Right lobe of liver (tissue), 6 donors: ENCODE data around the gene AP3S2. TPM values are rescaled to one million over a fixed set of nuclear protein-coding genes. Genes with fewer than 3 reads are reported as not detected.

Source experiments
- ATAC-seq, 4 donors: fragments of 200-7000 bp; cut with Tn5 transposase; one replicate each; pipeline ENCODE4 v1.9.1; 2020; ENCODE audit warnings: mild to moderate bottlenecking in 4 of 4, moderate library complexity in 4 of 4
- DNase-seq, 3 donors: peaks; one replicate each; pipeline ENCODE4 v3.0.0-alpha.2; 2020
- H3K27ac ChIP-seq, 3 donors: fragments of 200-600 bp; one replicate each; pipeline ENCODE4 v1.8.0; 2022
- H3K27me3 ChIP-seq, 2 donors: fragments of 200-600 bp; one replicate each; pipeline ENCODE4 v1.8.0; 2022
- H3K36me3 ChIP-seq, 4 donors: fragments of 200-600 bp; sonication (generic) in 1 of 4; one replicate each; pipeline versions ENCODE4 v1.5.1 to v1.8.0; 2017 to 2022; ENCODE audit warnings: control low read depth in 1 of 4
- H3K4me1 ChIP-seq, 4 donors: fragments of 200-600 bp; sonication (generic) in 1 of 4; one replicate each; pipeline versions ENCODE4 v1.5.1 to v1.8.0; 2017 to 2022; ENCODE audit warnings: control low read depth in 1 of 4
- H3K4me3 ChIP-seq, 3 donors: fragments of 200-600 bp; one replicate each; pipeline ENCODE4 v1.8.0; 2022
- H3K9me3 ChIP-seq, 4 donors: fragments of 200-600 bp; sonication (generic) in 1 of 4; one replicate each; pipeline versions ENCODE4 v1.5.1 to v1.8.0; 2017 to 2022; ENCODE audit warnings: control low read depth in 1 of 4
- POLR2A ChIP-seq: fragments of 450-650 bp; IDR thresholded peaks from one replicate; pipeline ENCODE4 v1.6.1; 2017; ENCODE audit warnings: antibody characterized with exemption, mild to moderate bottlenecking
- WGBS: methylation state at CpG from one replicate; pipeline ENCODE4 v1.1.6; 2018; ENCODE audit warnings: low coverage, low lambda C conversion rate; ENCODE audit not compliant: insufficient coverage; ENCODE audit errors: missing lambda C conversion rate; 5-methylcytosine and 5-hydroxymethylcytosine counted together
- intact Hi-C, 2 donors: fragments of 100-400 bp; cut with DNase I; formaldehyde crosslinking; loops; one replicate each; pipeline versions ENCODE4 v1.11.2 to v1.14.1; 2022
- total RNA-seq, 6 experiments: library from RNA; depleted of rRNA in 2 of 6; stranded (reverse); fragments of >200 nt in 2 of 6; fragmentation: NEBNext Ultra II Directional in 3 of 6; extraction: Animal tissue kit (Norgen Biotek cat#: 25700) in 3 of 6; gene quantifications; one replicate each; pipeline versions ENCODE4 v1.1.0 to v1.2.4, GENCODE V29; 2016 to 2023
- TF ChIP-seq, protein P1 (sequence below), 4 donors: fragments of 200-600 bp in 3 of 4; fragments of 450-650 bp in 1 of 4; IDR thresholded peaks; one replicate each; pipeline versions ENCODE4 v1.5.1 to v1.8.0; 2016 to 2022; ENCODE audit warnings: antibody characterized with exemption in 4 of 4, mild to moderate bottlenecking in 2 of 4
- donor health status: DM: no; HTN: yes; CAD: no.
- donor health status: DM: no; HTN: no; CAD: no.
- donor health status: DM: no; HTN: no; CAD: no.
- donor health status: DM: no; HTN: yes; CAD: no.
- donor health status: DM: no; HTN: yes; CAD: no.

Gene AP3S2
- total RNA-seq, 6 experiments from 2014 or later, result 23.2 to 45.7 (median 27.2) TPM

DNA sequence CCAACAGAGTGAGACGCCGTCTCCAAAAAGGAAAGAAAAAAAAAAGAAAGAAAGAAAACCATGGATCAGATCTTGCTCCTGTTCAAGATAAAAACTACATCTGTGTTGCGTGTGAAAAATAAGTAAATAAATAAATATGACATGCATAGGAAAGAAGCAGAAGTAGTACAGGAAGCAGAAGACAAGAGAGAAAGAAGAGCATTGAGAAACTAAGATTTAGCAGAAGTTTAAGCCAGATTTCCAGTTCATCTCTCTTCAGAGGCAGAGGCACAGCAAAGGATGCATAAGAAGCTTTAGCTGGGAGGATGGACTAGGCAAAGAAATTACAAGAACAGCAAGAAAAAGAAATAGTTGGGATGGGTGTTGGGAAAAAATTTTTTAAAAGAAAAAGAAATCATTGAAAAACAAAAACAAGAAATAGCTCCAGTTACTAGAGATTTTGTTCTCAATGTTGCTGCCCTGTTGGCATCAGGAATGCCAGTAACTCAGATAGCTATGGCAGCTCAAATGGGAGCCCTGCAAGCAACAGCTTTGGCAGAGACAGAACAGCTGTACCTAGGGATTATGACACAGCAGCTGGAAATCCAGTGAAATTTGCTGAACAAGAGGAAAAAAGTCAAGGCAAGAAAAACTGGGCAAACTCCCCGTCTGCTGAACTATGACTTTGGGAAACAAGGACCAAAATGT, 17.3 kb downstream of the AP3S2 start:
- DNase-seq (no peak), ATAC-seq (no peak)
- intact Hi-C loops, result loop anchor here (5.0 to 10.0 kb wide), 2 partner anchors 112 to 119 kb away; no protein-coding TSS in a partner anchor
- Histone ChIP-seq H3K27me3 (no peaks in the 10 kb centered on the region), H3K36me3 (peaks cover 0 to 28% (median 0%) of the 10 kb centered on the region in 4 donors), H3K4me3 (no peak overlapping the region), H3K9me3 (no peaks in the 10 kb centered on the region), H3K27ac (no peak overlapping the region), H3K4me1 (no peaks in the 10 kb centered on the region)
- 90% methylated on average over 4 of the region's 4 CpGs for WGBS
- no peak for TF ChIP-seq POLR2A

DNA sequence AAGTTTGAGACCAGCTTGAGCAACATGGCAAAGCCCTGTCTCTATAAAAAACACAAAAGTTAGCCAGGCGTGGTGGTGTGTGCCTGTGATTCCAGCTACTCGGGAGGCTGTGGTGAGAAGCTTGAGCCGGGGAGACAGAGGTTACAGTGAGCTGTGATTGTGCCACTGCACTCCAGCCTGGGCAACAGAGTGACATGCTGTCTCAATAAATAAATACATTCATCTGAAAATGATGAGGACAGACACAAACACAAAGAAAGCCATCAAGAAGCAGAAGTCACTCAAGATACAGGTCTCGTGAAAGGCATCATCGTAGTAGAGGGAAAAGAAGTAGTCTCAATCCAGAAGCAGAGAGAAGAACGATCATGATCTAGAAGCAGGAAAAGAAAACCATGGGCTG, 18.1 kb downstream of the AP3S2 start:
- ATAC-seq (no peak), DNase-seq (no peak)
- no peaks in the 10 kb centered on the region for H3K9me3 ChIP-seq
- H3K36me3 ChIP-seq, result peaks cover 0 to 27% (median 0%) of the 10 kb centered on the region in 4 donors
- no peak overlapping the region for H3K27ac ChIP-seq
- TF ChIP-seq, protein P1, sequence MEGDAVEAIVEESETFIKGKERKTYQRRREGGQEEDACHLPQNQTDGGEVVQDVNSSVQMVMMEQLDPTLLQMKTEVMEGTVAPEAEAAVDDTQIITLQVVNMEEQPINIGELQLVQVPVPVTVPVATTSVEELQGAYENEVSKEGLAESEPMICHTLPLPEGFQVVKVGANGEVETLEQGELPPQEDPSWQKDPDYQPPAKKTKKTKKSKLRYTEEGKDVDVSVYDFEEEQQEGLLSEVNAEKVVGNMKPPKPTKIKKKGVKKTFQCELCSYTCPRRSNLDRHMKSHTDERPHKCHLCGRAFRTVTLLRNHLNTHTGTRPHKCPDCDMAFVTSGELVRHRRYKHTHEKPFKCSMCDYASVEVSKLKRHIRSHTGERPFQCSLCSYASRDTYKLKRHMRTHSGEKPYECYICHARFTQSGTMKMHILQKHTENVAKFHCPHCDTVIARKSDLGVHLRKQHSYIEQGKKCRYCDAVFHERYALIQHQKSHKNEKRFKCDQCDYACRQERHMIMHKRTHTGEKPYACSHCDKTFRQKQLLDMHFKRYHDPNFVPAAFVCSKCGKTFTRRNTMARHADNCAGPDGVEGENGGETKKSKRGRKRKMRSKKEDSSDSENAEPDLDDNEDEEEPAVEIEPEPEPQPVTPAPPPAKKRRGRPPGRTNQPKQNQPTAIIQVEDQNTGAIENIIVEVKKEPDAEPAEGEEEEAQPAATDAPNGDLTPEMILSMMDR (IDR thresholded peaks at IDR 0.05), result no peak
- no peak for TF ChIP-seq POLR2A
- no peak overlapping the region for H3K4me3 ChIP-seq
- intact Hi-C loops, result loop anchor here (5.0 to 10.0 kb wide), 2 partner anchors 111 to 118 kb away; no protein-coding TSS in a partner anchor
- H3K27me3 ChIP-seq, result no peaks in the 10 kb centered on the region
- WGBS, result 81% methylated on average over 5 of the region's 6 CpGs
- H3K4me1 ChIP-seq, result peaks cover 0 to 6% (median 0%) of the 10 kb centered on the region in 4 donors

DNA sequence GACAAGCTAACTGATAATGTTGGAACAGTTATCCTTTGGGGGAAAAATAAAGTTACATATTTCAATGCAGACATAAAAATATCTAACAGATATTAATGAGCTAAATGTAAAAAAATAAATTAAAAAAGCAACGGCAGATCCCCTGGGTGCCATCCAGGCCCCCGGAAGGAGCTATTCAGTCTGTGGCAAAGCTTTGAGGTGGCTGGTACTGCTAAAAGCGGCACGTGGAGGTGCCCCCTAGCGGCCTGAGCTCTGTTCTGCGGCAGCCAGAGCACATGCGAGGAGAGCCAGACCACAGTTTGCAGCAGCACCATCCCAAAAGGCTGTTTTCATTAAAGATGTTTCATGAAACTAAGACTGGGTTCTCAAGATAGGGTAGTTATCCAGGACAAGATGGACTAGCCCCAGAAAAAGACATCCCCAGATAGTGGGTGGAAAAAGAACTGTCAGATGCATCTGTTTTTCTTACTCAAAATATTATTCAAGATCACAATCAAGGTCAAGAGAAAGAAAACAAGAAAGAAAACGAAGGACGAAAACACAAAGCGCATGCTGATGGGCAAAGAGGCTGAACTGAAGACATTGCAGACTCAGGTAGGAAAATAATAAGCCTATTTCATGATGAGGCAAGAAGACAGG, 18.7 kb downstream of the AP3S2 start:
- peaks cover 0 to 13% (median 0%) of the 10 kb centered on the region in 4 donors for H3K4me1 ChIP-seq
- 23% methylated on average over 10 of the region's 10 CpGs for WGBS
- intact Hi-C loops, result loop anchor here (5.0 to 10.0 kb wide), 2 partner anchors 110 to 118 kb away; no protein-coding TSS in a partner anchor
- no peak overlapping the region for H3K4me3 ChIP-seq
- peaks cover 0 to 20% (median 0%) of the 10 kb centered on the region in 4 donors for H3K36me3 ChIP-seq
- TF ChIP-seq POLR2A, result no peak
- TF ChIP-seq, protein P1 (IDR thresholded peaks at IDR 0.05), result peak; percentile 90 to 97 (median 96)
- no peaks in the 10 kb centered on the region for H3K9me3 ChIP-seq
- DNase-seq, result peak; percentile 85 to 87 (median 86)
- no peak overlapping the region for H3K27ac ChIP-seq
- no peaks in the 10 kb centered on the region for H3K27me3 ChIP-seq
- ATAC-seq, result peak; percentile 95 to 99 (median 98)

DNA sequence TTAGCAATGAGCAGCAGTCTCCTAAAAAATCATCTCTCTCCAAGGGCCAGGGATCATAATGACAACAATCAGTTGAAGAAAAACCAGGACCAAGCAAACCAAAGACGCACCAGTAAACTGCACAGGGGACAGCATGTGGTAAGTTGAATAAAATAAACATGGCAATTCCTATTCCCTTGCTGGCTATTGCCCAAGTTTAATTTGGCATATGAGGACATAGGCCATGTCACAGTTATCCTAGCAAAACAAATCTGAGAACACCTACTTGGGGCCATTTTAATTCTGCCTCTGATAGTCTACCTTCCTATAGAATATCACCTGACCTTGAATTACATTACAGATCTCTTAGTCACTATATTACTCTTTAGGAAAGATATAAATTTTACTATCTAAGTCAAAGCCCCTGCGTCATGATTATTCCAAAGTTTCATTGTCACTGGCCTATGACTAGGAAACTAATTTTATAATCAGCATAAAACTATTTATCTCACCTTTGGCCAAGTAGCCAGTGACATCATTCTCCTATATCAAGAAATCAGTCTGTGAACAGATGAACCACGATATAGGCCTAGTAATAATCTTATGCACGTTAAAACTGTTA, 23.0 kb downstream of the AP3S2 start:
- H3K4me3 ChIP-seq, result no peak overlapping the region
- no peak for DNase-seq
- H3K9me3 ChIP-seq, result no peaks in the 10 kb centered on the region
- intact Hi-C loops, result loop anchor here in 1 of 2 donors (10.0 kb wide), 1 partner anchor 106 kb away; no protein-coding TSS in a partner anchor
- TF ChIP-seq POLR2A, result no peak
- TF ChIP-seq, protein P1 (IDR thresholded peaks at IDR 0.05), result no peak
- ATAC-seq, result peak; percentile 70 to 79 (median 75)
- 80% methylated on average over 4 of the region's 4 CpGs for WGBS
- no peak overlapping the region for H3K27ac ChIP-seq
- H3K27me3 ChIP-seq, result no peaks in the 10 kb centered on the region
- peaks cover 0 to 5% (median 0%) of the 10 kb centered on the region in 4 donors for H3K36me3 ChIP-seq
- H3K4me1 ChIP-seq, result peaks cover 0 to 22% (median 3%) of the 10 kb centered on the region in 4 donors
